WTC11 (cell line): ENCODE measurements around the gene OR5K1.

Source experiments
- CTCF ChIP-seq: fragments of 200-600 bp; IDR thresholded peaks from 2 replicates; pipeline ENCODE4 v1.8.0; 2022; ENCODE audit warnings: antibody characterized with exemption
- E2F1 ChIP-seq: sonication (generic); formaldehyde crosslinking; IDR thresholded peaks from 2 replicates; pipeline ENCODE4 v1.8.0; 2022; ENCODE audit warnings: mild to moderate bottlenecking, missing genetic modification reagents
- ELF4 ChIP-seq: sonication (generic); formaldehyde crosslinking; IDR thresholded peaks from 2 replicates; pipeline ENCODE4 v1.8.1; 2022; ENCODE audit warnings: low read depth, mild to moderate bottlenecking, moderate library complexity, missing genetic modification reagents
- IRF2 ChIP-seq: sonication (generic); formaldehyde crosslinking; IDR thresholded peaks from 2 replicates; pipeline ENCODE4 v1.8.0; 2022; ENCODE audit warnings: low read depth, missing genetic modification reagents, borderline replicate concordance
- MAX ChIP-seq: sonication (generic); formaldehyde crosslinking; IDR thresholded peaks from 2 replicates; pipeline ENCODE4 v1.8.0; 2022; ENCODE audit warnings: mild to moderate bottlenecking, missing genetic modification reagents
- MYBL2 ChIP-seq: sonication (generic); formaldehyde crosslinking; IDR thresholded peaks from 2 replicates; pipeline ENCODE4 v1.8.1; 2023; ENCODE audit warnings: mild to moderate bottlenecking, moderate library complexity, missing genetic modification reagents
- ZNF532 ChIP-seq: fragments of 250-450 bp; sonication (Bioruptor Pico); IDR thresholded peaks from 2 replicates; pipeline ENCODE4 v1.9.0; 2021; ENCODE audit warnings: mild to moderate bottlenecking, borderline replicate concordance

GRCh38 chr3:98482717-98483482 is 19.9 kb downstream of the OR5K1 start:
- TF ChIP-seq E2F1 (CRISPR knock-in tag) (no peak), CTCF (no peak), ELF4 (no peak), IRF2 (no peak), MAX (no peak), MYBL2 (CRISPR knock-in tag) (no peak), ZNF532 (no peak)
